Fibroblast of skin of back (primary cell): ENCODE measurements around the gene UNCX. TPM values are rescaled to one million over a fixed set of nuclear protein-coding genes. Genes with fewer than 3 reads are reported as not detected.
"Not testable (repeated sequence)": the region's sequence is repeated elsewhere in the genome, so short reads cannot be mapped to it uniquely, and the experiment has no call there.

ENCODE experiments used
- DNase-seq: peaks from one replicate; pipeline ENCODE4 v3.0.0-alpha.2; 2013
- polyA plus RNA-seq, 2 experiments: library from polyadenylated mRNA; unstranded; fragments of 120-200 nt; gene quantifications; one replicate each; pipeline ENCODE4 v1.2.1, GENCODE V29; 2013; ENCODE audit not compliant: insufficient read length in 2 of 2

UNCX gene
- polyA plus RNA-seq (2013, experiment 1 of 2; ENCODE audit: insufficient read length): not detected
- not detected for polyA plus RNA-seq (2013, experiment 2 of 2; ENCODE audit: insufficient read length)

DNA sequence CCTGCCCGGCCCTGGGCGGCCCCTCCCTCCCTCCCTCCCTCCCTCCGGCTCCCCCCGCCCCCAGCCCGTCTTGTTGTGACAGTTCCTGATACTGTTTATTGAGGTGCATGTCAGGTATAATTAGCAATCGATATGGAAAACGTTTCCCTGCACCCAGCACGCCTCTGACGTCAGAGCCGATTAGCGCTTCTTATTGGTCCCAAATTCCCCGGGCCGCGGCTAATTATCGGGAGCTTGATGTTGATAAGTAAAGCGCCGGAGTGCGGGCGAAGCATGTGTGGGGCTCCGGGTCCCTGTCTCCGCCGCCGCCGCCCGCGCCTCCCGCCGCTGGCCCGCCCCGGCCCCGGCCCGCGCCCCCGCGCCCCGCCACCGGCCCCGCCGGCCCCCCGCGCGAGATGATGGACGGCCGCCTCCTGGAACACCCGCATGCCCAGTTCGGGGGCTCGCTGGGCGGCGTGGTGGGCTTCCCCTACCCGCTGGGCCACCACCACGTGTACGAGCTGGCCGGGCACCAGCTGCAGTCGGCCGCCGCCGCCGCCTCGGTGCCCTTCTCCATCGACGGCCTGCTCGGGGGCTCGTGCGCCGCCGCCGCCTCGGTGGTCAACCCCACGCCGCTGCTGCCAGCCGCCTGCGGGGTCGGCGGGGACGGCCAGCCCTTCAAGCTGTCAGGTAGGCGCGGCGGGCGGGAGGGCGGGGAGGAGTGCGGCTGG is at the start of gene UNCX:
UNCX (plus strand) TSS at position 250 of the 710 bp plus-strand sequence; CDS start at position 396, 146 bp downstream.
- DNase-seq: no peak

DNA sequence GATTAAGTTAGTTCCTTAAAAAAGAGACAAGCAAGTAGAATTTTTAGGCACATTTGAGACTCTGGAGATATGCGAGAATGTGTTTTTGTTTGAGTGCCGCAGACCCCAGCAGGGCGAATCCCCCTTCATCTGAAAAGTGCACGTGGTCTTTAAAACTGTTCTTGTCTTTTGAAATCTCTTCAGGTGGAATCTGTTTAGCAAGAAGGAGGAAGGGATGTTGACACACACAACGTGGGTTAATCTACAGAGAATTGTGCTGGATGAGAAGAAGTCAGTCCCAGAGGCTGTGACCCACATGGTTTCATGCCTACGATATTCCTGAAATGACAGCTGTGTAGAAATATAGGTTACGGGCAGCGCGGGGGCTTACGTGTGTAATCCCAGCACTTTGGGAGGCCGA is 45.5 kb upstream of the UNCX start:
- DNase-seq: no peak

DNA sequence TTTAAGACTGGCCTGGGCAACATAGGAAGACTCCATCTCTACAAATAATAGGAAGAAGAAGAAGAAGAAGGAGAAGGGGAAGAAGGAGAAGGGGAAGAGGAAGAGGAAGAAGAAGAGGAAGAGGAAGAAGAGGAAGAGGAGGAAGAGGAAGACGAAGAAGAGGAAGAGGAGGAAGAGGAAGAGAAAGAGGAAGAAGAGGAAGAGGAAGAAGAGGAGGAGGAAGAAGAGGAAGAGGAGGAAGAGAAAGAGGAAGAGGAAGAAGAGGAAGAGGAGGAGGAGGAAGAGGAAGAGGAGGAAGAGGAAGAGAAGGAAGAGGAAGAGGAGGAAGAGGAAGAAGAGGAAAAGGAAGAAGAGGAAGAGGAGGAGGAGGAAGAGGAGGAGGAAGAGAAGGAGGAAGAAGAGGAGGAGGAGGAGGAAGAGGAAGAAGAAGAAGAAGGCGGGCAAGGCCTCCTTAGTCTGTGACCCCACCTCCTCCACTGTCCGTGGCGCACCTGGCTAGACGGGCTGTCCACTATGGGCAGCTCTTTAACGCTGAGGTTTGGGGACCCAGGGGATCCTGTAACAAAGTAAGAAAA is 43.9 kb upstream of the UNCX start:
- no peak for DNase-seq

DNA sequence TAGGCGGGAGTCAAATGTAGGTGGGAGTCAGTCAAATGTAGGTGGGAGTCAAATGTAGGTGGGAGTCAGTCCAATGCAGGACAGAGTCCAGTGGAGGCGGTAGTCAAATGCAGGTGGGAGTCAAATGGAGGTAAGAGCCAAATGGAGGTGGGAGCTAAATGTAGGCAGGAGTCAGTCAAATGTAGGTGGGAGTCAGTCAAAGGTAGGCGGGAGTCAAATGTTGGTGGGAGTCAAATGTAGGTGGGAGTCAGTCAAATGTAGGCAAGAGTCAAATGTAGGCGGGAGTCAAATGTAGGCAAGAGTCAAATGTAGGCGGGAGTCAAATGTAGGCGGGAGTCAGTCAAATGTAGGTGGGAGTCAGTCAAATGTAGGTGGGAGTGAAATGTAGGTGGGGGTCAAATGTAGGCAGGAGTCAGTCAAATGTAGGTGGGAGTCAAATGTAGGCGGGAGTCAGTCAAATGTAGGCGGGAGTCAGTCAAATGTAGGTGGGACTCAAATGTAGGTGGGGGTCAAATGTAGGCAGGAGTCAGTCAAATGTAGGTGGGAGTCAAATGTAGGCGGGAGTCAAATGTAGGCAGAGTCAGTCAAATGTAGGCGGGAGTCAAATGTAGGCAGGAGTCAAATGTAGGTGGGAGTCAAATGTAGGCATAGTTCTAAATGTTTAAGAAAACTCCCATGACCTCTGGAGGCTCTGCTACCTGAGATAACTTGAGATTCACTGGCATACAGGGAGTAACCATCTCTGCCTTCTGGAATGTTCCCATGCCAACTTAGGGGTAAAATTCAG is 42.5 kb upstream of the UNCX start:
- no peak for DNase-seq

DNA sequence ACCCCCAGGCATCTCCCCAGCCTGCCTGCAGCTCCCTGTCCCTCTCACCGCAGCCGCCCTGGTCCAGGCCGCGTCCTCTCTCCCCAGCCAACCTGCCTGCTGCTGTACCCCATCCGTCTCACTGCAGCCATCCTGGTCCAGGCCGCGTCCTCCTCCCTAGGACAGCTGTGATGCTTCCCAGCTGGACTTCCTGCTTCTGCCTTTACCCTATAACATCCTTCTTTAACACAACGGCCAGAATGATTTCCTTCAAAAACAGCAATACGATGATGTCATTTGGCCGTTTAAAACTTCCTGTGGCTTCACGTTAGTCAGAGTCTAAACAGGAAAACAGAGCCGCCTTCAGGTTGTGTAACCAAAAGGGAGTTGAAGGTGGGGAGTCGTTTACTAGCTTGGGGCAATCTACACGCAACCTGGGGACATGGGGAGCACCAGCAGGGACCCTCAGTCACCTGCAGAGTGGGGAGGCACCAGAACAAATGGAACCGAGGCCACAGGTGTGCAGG is 40.4 kb upstream of the UNCX start:
- DNase-seq: peak; percentile 54

DNA sequence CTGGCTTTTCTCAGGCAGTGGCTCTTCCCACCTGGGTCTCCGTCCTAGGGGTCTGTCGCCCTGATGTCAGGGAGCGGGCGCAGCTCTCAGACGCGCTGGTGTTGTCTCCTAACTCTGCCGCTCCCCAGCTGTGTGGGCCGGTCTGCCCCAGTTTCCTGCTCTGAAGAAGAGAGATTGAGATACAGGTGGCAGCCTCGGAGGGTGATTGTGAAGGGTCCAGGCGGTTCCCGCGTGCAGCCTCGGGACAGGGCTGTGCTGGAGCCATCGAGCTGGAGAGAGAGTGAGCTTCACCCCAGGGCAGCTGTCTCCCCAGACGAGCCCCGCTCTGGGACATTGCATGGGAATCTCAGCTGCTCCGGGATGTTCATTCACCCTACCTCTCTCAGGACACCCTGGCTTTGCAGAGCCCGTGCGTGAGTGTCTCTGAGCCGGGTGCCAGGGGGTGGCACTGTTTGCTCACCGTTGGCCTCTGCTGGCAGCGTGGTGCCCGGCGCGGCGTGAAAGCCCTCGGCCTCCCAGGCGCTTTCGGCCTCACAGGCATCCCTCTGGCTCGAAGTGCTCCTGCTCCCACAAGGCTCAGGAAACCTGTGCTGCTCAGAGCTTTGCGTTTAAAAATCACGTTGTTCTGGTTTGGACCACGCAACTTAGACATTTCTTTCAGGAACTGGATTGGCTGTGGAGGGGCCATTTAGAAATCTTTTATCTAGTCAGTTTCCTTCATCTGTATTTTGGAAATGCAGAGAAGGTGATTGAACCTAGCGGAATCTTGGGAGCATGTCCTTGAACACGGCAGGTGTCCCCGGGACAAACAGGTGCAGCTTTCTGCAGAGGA is 38.9 kb upstream of the UNCX start:
- peak; percentile 49 for DNase-seq

DNA sequence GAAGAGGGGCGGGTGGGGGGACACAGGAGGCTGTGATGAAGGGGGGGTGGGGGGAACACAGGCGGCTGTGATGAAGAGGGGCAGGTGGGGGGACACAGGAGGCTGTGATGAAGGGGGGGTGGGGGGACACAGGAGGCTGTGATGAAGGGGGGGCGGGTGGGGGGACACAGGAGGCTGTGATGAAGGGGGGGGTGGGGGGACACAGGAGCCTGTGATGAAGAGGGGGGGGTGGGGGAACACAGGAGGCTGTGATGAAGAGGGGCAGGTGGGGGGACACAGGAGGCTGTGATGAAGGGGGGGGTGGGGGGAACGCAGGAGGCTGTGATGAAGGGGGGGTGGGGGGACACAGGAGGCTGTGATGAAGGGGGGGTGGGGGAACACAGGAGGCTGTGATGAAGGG is 36.2 kb upstream of the UNCX start:
- DNase-seq: not testable (repeated sequence)

DNA sequence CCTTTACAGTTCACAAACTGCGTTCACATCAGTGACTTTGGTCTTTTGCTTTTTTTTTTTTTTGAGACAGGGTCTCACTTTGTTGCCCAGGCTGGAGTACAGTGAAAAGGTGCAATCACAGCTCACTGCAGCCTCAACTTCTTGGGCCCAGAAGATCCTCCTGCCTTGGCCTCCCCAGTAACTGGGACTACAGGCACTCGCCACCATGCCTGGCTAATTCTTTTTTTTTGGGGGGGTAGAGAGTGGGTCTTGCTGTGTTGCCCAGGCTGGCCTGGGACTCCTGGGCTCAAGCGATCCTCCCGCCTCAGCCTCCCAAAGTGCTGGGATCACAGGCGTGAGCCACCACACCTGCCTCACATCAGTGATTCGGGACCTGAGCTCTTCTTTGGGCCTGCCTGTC is 35.7 kb upstream of the UNCX start:
- no peak for DNase-seq

DNA sequence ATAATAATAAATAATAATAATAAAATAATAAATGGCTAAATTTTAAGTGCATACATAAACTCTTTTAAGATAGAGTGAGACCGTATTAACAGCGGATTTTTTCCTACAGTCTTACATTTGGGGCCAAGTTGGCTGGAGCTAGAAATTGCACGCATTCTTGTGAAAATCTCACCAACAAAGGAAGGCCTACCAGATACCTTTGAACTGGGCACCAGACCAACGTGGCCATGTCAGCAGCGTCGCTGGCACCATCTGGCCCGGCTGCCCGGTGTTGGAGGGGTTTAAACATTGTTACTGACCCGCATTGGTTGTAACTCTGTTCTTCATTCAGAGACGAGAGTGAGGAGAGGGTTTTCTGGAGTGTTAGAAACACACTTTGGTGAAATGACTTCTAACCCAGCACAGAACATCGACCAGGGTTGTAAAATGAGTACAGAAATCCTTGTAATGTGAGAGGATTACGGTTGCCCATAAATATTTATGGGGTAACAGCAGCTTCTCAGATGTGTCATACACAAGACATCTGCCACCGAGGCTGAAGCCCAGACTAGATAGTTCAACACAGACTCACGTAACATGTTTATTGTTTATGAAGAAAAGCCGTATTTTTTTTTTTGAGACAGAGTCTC is 34.6 kb upstream of the UNCX start:
- peak; percentile 57 for DNase-seq

DNA sequence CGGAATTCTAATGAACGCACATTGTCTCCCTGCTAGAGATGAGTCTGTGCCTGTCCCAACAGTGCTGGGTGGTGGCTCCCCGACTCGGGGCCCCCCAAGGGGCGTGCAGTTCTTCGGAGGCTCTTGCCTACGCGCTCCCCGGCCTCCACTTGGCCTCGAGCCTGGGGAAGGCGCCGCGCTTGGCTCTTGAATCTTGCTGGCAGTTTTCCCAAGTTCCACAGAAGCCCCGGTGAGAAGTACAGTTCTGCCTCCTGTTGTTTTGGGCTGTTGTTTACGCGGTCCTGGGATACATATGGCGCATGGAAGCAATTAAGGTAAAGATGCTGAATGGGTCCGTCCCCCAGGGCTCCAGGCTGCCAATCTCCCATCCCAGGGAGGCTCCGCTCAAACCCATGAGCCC is 32.6 kb upstream of the UNCX start:
- no peak for DNase-seq

DNA sequence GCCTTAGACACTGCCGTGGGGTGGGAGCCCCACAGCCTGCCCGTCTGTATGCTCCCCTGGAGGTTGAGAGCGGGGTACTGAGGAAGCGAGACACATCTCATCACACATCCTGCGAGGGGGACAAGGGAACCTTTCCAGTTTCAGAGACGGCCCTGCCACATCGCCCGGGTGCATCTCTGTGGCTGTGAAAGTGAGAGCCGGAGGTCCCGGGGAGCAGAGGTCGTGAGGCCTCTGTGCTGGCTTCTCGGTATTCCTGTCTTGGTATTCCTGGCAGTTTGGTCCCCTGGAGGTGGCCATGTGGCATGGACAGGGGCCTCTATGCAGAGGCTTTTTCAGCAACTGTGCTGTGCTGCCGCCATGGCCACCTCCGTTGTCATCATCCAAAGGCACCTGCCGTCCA is 30.8 kb upstream of the UNCX start:
- DNase-seq: no peak

DNA sequence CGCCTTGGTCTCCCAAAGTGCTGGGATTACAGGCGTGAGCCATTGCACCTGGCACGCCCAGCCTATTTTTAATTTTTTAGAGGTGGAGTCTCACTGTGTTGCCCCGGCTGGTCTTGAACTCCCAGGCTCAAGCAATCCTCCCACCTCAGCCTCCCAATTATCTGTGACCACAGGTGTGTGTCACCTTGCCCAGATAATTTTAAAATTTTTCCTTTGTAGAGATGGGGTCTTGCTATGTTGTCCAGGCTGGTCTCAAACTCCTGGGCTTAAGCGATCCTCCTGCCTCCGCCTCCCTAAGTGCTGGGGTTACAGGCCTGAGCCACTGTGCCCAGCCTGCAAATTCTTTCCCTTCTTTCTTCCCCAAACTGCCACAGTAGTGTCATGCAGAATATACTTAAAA is 29.8 kb upstream of the UNCX start:
- DNase-seq: not testable (repeated sequence)

DNA sequence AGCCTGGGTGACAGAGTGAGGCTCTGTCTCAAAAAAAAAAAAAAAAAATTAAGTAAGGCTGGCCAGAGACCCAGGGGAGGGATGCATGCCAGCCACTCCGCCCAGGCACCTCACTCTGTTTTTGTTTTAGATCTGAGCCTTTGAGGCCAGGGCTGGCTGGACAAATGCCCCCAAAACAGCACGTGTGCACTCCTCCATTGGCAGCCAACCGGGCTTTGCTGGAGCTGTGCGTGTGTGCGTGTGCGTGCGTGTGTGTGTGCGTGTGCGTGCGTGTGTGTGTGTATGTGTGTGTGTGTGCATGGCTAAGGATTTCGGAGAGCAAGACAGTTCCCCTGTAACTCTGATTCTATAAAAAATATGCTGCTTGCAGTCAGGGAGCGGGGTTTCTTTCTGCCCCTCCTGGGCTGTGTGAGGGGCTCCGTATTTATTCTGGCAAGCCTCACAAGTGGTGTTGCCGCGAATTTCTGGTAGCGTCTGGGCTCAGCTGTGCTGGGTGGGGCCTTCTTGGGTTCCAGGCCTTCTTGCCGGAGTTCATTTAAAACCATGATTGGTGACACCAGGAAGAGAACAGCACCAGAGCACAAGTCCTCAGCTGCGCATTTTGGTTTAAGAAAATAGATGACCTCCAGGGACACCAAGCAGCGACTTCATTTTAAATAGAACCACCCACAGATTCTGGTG is 28.1 kb upstream of the UNCX start:
- no peak for DNase-seq

DNA sequence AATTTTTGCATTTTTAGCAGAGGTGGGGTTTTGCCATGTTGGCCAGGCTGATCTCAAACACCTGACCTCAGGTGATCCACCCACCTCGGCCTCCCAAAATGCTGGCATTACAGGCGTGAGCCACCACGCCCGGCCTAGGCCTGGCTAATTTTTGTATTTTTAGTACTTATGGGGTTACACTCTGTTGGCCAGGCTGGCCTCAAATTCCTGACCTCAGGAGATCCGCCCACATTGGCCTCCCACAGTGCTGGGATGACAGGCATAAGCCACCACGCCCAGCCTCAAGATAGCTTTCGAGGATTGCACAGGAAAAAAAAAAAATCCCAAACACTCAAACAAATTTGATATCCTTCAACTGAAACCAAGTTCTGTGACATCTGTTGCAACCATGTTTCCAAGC is 26.9 kb upstream of the UNCX start:
- not testable (repeated sequence) for DNase-seq

DNA sequence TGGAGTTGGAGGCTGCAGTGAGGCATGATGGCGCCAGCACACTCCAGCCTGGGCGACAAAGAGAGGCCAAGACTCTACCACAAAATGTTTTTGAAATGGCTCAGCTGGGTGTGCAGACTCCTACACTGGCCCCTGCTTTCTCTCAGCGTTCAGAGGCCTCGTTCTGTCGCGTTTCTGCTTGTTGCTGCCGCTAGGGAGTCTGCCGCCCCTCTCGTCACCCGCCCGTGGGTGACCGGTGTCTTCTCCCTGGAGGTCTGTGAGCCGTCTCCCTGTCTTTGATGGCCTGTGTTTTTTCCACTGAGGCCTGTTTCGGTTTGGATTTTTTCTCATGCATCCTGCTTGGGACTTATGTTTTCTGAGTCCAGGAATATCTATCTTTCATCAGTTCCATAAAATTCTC is 23.6 kb upstream of the UNCX start:
- DNase-seq: no peak

DNA sequence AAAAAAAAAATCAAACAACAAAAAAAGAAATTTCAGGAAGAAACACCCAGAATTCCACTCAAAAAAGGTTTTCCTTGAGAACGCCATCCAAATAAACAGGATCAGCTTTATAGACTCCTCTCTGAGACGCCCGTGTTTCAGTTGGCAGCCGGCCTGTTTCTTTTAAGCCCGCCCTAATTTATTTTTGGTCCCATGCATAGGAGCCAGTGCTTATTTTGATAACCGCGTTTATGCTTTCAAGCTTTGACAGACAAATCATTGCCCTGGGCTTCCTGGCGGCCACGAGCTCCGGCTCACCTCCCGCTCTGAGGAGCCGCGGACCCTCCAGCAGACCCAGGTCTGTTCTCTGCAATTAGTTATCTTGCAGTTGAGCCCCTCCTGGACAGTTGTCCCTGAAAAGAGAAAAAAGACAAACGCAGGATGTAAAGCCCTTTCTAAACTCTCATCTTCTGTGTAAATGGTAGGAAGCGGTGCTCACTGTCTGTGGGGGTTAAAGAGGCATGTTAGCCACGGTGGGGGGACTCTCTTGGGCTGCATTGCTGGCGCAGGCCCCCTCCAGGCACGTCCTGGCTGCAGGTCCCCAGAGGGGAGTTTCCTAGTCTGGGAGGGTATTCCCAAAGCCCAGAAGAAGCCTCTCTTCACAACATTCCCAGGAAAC is 22.2 kb upstream of the UNCX start:
- peak; percentile 23 for DNase-seq

DNA sequence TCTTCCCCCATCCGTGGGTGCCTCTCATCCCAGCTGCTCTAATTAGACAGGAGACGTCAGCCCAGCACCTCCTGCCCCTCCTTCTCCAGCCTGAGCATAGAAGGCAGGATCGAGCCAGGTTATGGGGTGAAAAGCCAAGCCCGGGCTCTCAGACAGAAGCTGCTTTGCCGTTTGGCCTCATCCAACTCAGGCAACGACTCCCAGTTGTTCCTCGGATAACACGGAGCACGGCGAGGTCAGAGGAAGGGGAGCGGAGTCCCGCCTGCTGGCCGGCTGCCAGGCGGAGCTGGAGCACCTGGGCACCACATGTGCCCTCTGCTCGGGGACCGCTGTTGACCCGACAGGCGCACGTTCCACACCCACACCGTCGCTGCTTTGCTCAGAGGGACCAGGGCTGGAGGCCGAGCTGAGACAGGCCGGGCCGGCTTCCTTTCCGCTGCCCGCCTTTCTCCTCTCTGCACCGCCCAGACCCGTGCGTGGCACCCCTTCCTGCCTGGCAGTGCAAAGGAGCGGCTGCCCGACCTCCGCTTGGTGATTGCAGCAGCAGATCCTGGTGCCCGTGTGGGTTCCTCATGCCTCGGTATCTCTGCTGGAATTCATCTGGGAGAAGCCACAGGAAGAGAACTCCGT is 21.6 kb upstream of the UNCX start:
- no peak for DNase-seq

DNA sequence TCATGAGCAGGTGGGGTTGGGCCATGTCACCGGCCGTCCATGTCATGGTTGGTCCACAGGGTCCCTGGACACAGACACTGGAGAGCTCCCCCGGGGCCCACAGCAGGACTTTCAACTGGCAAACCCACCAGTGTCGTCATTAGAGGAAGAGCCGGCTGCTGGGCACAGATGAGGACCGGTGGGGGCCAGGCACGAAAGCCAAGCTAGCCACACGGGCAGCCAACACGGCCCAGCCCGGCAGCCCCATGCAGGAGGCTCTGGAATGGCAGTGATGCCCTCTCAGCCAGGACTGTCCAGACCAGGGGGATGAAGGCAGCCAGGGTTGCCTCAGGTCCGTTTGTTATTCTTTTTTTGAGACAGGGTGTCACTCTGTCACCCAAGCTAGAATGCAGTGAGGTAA is 21.1 kb upstream of the UNCX start:
- no peak for DNase-seq

DNA sequence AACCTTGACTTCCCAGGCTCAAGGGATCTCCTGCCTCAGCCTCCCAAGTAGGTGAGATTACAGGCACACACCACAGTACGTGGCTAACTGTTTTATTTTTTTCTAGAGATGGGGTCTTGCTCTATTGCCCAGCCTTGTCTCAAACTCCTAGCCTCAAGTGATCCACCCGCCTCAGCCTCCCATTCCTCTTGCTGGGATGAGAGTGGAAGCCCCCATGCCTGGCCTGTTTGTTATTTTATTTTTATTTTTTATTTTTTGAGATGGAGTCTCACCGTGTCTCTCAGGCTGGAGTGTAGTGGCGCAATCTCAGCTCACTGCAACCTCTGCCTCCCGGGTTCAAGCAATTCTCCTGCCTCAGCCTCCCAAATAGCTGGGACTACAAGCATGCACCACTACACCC is 20.6 kb upstream of the UNCX start:
- not testable (repeated sequence) for DNase-seq

DNA sequence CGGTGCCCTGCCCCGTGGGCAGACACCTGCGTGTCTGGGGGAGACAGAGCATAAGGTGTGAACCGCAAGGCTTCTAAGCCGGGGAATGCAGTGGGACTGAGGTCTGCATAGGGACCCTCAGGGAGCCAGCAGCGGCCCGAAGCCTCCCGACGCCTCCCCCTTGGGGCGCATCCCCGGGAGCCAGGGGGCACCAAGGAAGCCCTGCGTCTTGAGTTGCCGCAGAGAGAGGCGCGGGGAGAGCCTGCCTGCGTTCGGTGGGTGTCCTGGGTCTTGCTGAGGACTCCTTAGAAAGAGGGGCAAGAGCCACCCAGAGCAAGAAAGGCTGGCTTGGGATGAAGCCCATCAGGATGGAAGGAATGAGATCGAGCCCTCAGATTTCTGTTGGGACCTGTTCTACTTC is 18.2 kb upstream of the UNCX start:
- DNase-seq: no peak
